ENCODE results near the gene CAMTA1.

Gene CAMTA1

GRCh38 chr1:7002728-7003127, 217.5 kb downstream of the CAMTA1 start:
- no peak for DNase-seq (ENCODE audit: low read depth in 3 of 3)

DNA sequence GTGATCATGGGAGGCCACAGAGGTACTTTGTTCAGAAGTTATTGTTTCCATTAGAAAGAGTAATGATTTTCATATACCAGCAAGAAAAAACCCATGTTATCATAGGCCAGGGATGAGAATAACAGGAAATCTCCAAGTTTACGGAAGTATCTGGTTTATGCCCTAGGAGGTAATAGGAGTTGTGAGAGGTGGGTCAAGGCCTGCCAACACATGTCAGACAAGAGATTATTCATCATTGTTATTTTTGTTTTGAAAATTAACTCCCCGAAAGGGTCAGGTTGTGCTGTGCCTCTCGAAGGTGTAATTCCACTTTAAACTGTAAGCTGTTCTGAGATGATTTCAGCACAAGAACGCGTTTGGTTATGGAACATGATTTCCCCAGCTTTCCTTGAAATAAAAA, 218.4 kb downstream of the CAMTA1 start:
- no peak for DNase-seq (ENCODE audit: low read depth in 3 of 3)

GRCh38 chr1:7004181-7004580, 218.9 kb downstream of the CAMTA1 start:
- DNase-seq (ENCODE audit: low read depth in 3 of 3) = no peak

DNA sequence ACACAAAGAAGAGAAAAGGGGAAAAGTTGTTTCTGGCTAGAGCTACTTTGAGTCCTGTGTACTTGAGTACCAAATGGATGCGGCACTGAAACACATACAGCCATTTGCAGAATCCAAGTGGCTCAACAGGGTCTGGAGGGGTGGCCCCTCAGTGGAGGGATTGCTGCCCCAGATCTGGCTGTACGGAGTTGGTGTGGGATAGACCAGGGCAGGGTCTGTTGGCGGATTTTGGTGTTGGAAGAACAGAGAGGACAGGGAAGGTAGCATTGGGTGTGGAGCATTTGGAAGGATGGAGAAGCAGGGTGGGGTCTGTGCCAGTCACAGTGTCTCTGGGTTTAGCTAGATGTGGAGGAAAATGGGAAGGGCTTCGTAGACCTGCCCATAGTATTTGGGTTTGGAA, 220.5 kb downstream of the CAMTA1 start:
- DNase-seq (ENCODE audit: low read depth in 3 of 3) = no peak

GRCh38 chr1:7006996-7007871, 222.0 kb downstream of the CAMTA1 start:
- DNase-seq (ENCODE audit: low read depth in 3 of 3) = no peak

DNA sequence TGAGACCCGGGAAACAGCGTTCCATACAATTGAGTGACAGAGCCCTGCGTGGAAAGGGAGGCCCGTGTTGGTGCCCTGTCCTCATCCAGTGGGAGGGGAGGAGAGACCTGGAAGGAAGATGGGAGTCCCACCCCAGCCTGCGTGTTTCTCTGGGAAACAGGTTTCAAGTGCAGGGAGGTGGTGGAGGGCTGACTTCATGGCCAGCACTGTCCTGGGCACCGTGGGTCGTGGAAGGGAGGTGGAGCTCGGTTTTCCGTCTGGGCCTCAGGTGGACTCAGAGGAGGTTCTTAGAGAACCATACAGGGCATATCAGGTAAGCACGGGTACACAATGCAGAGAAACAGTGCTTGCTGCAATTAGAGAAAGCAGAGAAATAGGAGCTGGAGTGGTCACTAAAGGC, 222.6 kb downstream of the CAMTA1 start:
- DNase-seq (ENCODE audit: low read depth in 3 of 3) = no peak

GRCh38 chr1:7008331-7008730, 223.1 kb downstream of the CAMTA1 start:
- DNase-seq (ENCODE audit: low read depth in 3 of 3) = no peak

DNA sequence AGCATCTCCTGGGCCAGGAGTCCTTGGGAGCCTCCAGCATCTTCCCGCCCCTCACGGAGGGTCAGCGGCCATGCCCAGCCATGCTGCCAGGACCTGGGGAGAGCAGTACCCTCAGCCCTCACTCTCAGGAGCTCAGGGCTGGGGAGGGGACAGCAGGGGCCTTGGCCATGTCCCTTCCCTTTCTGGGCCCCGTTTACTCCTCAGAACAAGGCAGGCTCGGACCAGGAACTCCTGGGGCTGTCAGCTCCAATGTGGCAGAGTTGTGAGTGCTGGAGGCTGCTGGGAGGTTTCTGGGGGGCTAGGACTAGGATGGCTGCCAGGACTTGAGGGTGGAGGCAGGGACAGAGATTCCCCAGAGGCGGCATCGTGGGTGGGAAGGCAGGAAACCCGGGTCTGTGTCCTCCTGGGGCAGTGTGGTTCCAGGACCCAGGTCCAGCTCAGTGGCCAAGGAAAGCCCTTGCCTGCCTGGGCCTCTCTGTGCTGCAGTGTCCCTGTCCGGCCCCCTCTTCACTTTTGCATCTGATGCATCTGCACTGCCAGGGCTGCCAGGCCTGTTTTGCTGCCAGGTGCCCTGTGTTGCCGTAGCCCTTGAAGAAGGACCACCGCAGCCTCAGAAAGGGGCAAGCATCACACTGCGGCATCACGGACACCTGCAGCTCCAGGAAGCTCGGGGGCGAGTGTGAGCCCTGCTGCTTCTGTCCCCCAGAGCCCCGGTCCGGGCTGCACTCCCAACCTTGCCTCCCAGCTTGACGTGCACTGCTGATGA, 223.9 kb downstream of the CAMTA1 start:
- DNase-seq (ENCODE audit: low read depth in 3 of 3) = no peak

GRCh38 chr1:7009741-7010525, 224.7 kb downstream of the CAMTA1 start:
- DNase-seq (ENCODE audit: low read depth in 3 of 3) = no peak

GRCh38 chr1:7010534-7011200, 225.4 kb downstream of the CAMTA1 start:
- no peak for DNase-seq (ENCODE audit: low read depth in 3 of 3)

- DNase-seq (ENCODE audit: low read depth in 3 of 3) = no peak
Observed at GRCh38 chr1:7011826-7012225, 226.6 kb downstream of the CAMTA1 start.

GRCh38 chr1:7012461-7012924, 227.2 kb downstream of the CAMTA1 start:
- DNase-seq (ENCODE audit: low read depth in 3 of 3) = no peak

DNA sequence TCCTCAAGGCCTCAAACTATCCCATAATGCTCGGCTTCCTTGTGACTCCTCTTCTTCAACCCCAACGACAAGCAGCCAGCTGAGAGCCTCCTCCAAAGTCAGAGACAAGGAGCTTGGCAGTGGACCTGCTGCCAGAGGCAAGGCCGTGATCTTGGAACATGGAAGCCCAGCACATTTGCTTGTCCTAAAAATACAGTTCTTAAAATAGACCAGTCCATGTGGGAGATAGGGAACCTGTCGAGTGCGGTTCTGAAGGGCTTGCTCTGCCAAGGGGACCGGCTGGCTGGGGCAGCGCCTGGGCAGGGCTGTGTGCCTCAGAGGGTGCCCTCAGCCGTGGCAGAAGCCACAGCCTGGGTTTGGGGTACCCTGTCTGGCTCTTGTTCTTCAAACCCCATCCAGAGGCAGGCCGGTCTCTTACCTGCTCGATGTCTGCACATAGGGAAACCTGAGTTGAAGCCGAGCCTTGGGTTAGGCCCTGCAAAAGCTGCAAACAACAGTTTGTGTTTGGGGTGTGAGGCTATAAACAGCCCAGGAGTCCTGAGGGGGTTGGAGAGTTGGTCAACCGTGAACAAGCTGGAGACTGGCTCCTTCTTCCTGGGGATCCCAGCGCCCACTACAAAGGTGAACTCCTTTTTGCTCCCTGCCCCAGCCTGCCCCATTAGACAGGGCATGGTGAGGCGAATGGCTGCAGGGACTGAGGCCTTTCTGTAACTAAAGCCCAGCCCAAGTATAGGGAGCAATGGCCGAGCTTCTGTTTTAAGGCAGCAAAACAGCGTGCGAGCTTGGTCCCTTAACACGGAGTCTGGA, 228.8 kb downstream of the CAMTA1 start:
- DNase-seq (ENCODE audit: low read depth in 3 of 3) = no peak

- DNase-seq (ENCODE audit: low read depth in 3 of 3) = no peak
Observed at GRCh38 chr1:7014640-7014930, 229.3 kb downstream of the CAMTA1 start.

- DNase-seq (ENCODE audit: low read depth in 3 of 3) = no peak
Observed at GRCh38 chr1:7015022-7015421, 229.8 kb downstream of the CAMTA1 start.

GRCh38 chr1:7018351-7018750, 233.1 kb downstream of the CAMTA1 start:
- no peak for DNase-seq (ENCODE audit: low read depth in 3 of 3)

GRCh38 chr1:7018826-7019225, 233.6 kb downstream of the CAMTA1 start:
- no peak for DNase-seq (ENCODE audit: low read depth in 3 of 3)

DNA sequence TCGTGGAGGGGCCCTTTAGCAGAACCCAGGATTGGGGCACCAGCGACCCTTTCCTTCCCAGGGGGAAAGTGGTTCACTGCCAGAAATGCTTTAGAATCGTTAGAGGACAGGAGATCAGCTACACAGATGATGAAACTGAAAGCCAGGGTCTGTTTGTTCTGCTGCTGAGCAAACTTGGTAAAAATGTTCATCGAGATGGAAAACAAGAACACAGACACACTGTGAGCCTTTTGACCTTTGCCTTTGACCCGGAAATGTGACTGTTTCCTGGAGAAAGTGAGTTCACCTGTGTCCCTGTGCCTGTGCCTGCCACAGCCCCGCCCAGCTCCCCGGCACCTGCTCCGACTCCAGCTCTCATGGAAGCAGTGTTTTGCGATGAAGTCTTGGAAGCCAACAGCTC, 234.3 kb downstream of the CAMTA1 start:
- no peak for DNase-seq (ENCODE audit: low read depth in 3 of 3)

DNA sequence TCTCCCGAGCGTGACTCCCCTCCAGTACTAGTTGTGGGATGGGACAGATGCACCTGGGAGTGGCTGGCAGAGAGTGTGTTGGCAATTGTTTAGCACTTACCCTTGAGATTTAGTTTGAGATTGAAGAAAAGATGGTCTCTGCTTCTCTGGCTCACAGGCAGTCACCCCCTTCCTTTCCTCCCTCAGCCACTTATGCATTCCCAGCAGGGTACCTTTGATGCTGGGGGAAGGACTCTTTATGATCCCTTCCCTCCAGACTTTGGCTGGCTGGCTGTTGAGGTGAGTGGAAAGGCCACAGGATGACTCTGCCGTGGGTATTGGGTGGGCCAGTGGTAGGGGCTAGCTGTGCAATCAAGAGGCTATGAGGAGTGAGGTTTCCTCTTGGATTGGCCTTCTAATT, 236.8 kb downstream of the CAMTA1 start:
- DNase-seq (ENCODE audit: low read depth in 3 of 3) = no peak

GRCh38 chr1:7025013-7025412, 239.8 kb downstream of the CAMTA1 start:
- DNase-seq (ENCODE audit: low read depth in 3 of 3) = no peak

DNA sequence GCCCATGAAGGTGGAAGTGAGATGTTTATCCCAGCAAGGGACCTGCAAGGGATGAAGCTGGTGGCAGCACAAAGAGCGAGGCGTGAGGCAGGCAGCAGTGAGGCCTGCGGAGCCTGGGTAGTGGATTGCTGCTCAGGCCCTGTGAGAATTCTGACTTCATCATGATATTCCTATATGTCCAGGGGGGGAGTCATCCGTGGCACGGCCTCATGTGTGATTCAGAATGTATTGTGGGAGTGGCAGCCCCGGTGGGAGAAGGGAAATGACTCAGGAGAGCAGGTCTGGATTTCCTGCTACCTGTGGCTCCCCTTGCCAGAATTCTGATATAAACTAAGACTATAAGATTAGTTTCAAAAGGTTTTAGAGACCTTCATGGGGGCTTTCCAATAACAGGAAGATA, 240.9 kb downstream of the CAMTA1 start:
- DNase-seq (ENCODE audit: low read depth in 3 of 3) = no peak

Measured in stimulated activated CD4-positive, alpha-beta T cell treated with anti-CD3 and anti-CD28 coated beads, TNF-alpha, amount 100 ng/mL, for 48 hours (primary cell).